H1 (cell line): ENCODE measurements around the gene ULK2. TPM values are rescaled to one million over a fixed set of nuclear protein-coding genes. Genes with fewer than 3 reads are reported as not detected.

ENCODE experiments used
- CTCF ChIA-PET: fragments of 300-600 bp; sonication (Branson Sonifier 250); formaldehyde crosslinking; loops from one replicate; lab custom pipeline; 2021; ENCODE audit not compliant: partially characterized antibody; lab: Charles Lee
- POLR2A ChIA-PET: fragments of 300-600 bp; sonication (Branson Sonifier 250); formaldehyde crosslinking; loops from one replicate; lab custom pipeline; 2021; ENCODE audit warnings: inconsistent platforms; ENCODE audit not compliant: partially characterized antibody; lab: Charles Lee
- DNase-seq, 2 experiments: peaks; one replicate each; pipeline versions ENCODE4 v3.0.0 to v3.0.0-alpha.2; 2010 to 2022; ENCODE audit warnings: low spot score in 2 of 2, low read depth in 1 of 2, mixed read lengths in 1 of 2
- FAIRE-seq: peaks from 2 replicates; lab custom pipeline; 2011; peaks lifted over from hg19 to GRCh38; lab: Jason Lieb, UNC
- H2AFZ ChIP-seq: 2 replicates; pipeline ENCODE4 v1.8.1; 2012; ENCODE audit warnings: low read length, inconsistent platforms
- H2AK5ac ChIP-seq: 2 replicates; pipeline ENCODE4 v1.6.1; 2013; ENCODE audit warnings: low read depth, low read length
- H2BK120ac ChIP-seq: replicated peaks from 2 replicates; pipeline ENCODE3; 2013; ENCODE audit warnings: low read depth, low read length, inconsistent platforms
- H2BK12ac ChIP-seq: 2 replicates; pipeline ENCODE4 v1.6.1; 2013; ENCODE audit warnings: low read depth, low read length
- H2BK15ac ChIP-seq: 2 replicates; pipeline ENCODE4 v1.6.1; 2013; ENCODE audit warnings: low read length
- H2BK20ac ChIP-seq: 2 replicates; pipeline ENCODE4 v1.6.1; 2013; ENCODE audit warnings: low read length
- H2BK5ac ChIP-seq: 2 replicates; pipeline ENCODE4 v1.6.1; 2013; ENCODE audit warnings: low read depth, low read length
- H3K14ac ChIP-seq: 2 replicates; pipeline ENCODE4 v1.6.1; 2013; ENCODE audit warnings: inconsistent platforms; ENCODE audit not compliant: insufficient read length
- H3K18ac ChIP-seq: 2 replicates; pipeline ENCODE4 v1.6.1; 2013; ENCODE audit warnings: low read length; ENCODE audit errors: extremely low read depth
- H3K23ac ChIP-seq: 2 replicates; pipeline ENCODE4 v1.6.1; 2013; ENCODE audit warnings: inconsistent platforms; ENCODE audit not compliant: insufficient read length
- H3K23me2 ChIP-seq: 2 replicates; pipeline ENCODE4 v1.6.1; 2013; ENCODE audit warnings: low read depth, low read length
- H3K27ac ChIP-seq: 2 replicates; pipeline ENCODE4 v1.6.1; 2011; ENCODE audit warnings: low read depth, low read length, inconsistent platforms
- H3K27me3 ChIP-seq, 4 experiments: replicated peaks in 1 of 4; 1 replicate in 1 of 4; 2 replicates in 3 of 4; pipeline versions ENCODE4 v1.6.1 to v1.8.1; 2011 to 2013; ENCODE audit warnings: low read length in 3 of 4, mild to moderate bottlenecking in 3 of 4, inconsistent platforms in 2 of 4, mixed read lengths in 2 of 4, moderate library complexity in 1 of 4; ENCODE audit not compliant: control insufficient read depth in 3 of 4, insufficient read depth in 3 of 4; ENCODE audit errors: extremely low read depth in 1 of 4
- H3K36me3 ChIP-seq, 4 experiments: 2 replicates each; pipeline versions ENCODE4 v1.6.1 to v1.8.1; 2011 to 2013; ENCODE audit warnings: mild to moderate bottlenecking in 4 of 4, low read length in 3 of 4, moderate library complexity in 2 of 4, control low read depth in 1 of 4, inconsistent platforms in 1 of 4; ENCODE audit not compliant: insufficient read depth in 4 of 4, control insufficient read depth in 2 of 4
- H3K4ac ChIP-seq: replicated peaks from 2 replicates; pipeline ENCODE3; 2013; ENCODE audit warnings: low read length, low read depth, mixed read lengths, inconsistent platforms; ENCODE audit not compliant: insufficient read length
- H3K4me1 ChIP-seq, 4 experiments: replicated peaks in 1 of 4; 1 replicate in 1 of 4; 2 replicates in 3 of 4; pipeline versions ENCODE4 v1.6.1 to v1.8.1; 2011 to 2013; ENCODE audit warnings: low read length in 3 of 4, inconsistent platforms in 2 of 4, mixed read lengths in 1 of 4; ENCODE audit not compliant: insufficient read depth in 4 of 4, control insufficient read depth in 3 of 4
- H3K4me2 ChIP-seq, 2 experiments: 2 replicates each; pipeline versions ENCODE4 v1.6.1 to v1.8.1; 2011 to 2013; ENCODE audit warnings: low read depth in 2 of 2, low read length in 2 of 2, control low read depth in 1 of 2, inconsistent platforms in 1 of 2, mild to moderate bottlenecking in 1 of 2; ENCODE audit not compliant: insufficient read depth in 1 of 2
- H3K4me3 ChIP-seq, 4 experiments: fragments of 200-600, 300-600 bp in 1 of 4; sonication (generic), shearing (Covaris generic), sonication (Bioruptor Twin) in 1 of 4; 2 replicates each; pipeline versions ENCODE4 v1.5.1 to v1.8.1; 2011 to 2016; ENCODE audit warnings: low read length in 4 of 4, low read depth in 3 of 4, control low read depth in 2 of 4, inconsistent platforms in 2 of 4, mild to moderate bottlenecking in 2 of 4, mixed read lengths in 1 of 4, moderate library complexity in 1 of 4; ENCODE audit not compliant: insufficient read depth in 2 of 4; ENCODE audit errors: extremely low read depth in 1 of 4
- H3K56ac ChIP-seq: replicated peaks from 2 replicates; pipeline ENCODE3; 2013; ENCODE audit warnings: low read depth, mild to moderate bottlenecking, mixed read lengths, low read length, inconsistent platforms; ENCODE audit not compliant: insufficient read length
- H3K79me1 ChIP-seq: 2 replicates; pipeline ENCODE4 v1.6.1; 2013; ENCODE audit warnings: low read depth, low read length, control low read depth
- H3K79me2 ChIP-seq, 2 experiments: 2 replicates each; pipeline versions ENCODE4 v1.6.1 to v1.8.1; 2012 to 2013; ENCODE audit warnings: low read length in 2 of 2, mild to moderate bottlenecking in 2 of 2, inconsistent platforms in 1 of 2; ENCODE audit not compliant: insufficient read depth in 2 of 2, control insufficient read depth in 1 of 2
- H3K9ac ChIP-seq, 4 experiments: replicated peaks in 1 of 4; 1 replicate in 1 of 4; 2 replicates in 3 of 4; pipeline versions ENCODE4 v1.6.1 to v1.8.1; 2011 to 2013; ENCODE audit warnings: low read depth in 3 of 4, low read length in 3 of 4, control low read depth in 2 of 4, mild to moderate bottlenecking in 2 of 4, moderate library complexity in 2 of 4, inconsistent platforms in 1 of 4; ENCODE audit errors: extremely low read depth in 1 of 4
- H3K9me3 ChIP-seq, 2 experiments: 2 replicates each; pipeline versions ENCODE4 v1.6.1 to v1.8.1; 2012 to 2013; ENCODE audit warnings: mild to moderate bottlenecking in 2 of 2, moderate library complexity in 2 of 2, control low read depth in 1 of 2, inconsistent platforms in 1 of 2, low read depth in 1 of 2, low read length in 1 of 2, mixed read lengths in 1 of 2; ENCODE audit not compliant: insufficient read depth in 2 of 2
- H4K20me1 ChIP-seq, 2 experiments: replicated peaks in 1 of 2; 2 replicates each; pipeline versions ENCODE3 to v1.8.1; 2011 to 2013; ENCODE audit warnings: inconsistent platforms in 2 of 2, low read length in 2 of 2, mild to moderate bottlenecking in 1 of 2; ENCODE audit not compliant: insufficient read depth in 2 of 2, control insufficient read depth in 1 of 2
- H4K5ac ChIP-seq: 2 replicates; pipeline ENCODE4 v1.6.1; 2013; ENCODE audit warnings: low read length, low read depth, mixed read lengths, inconsistent platforms; ENCODE audit not compliant: insufficient read length
- H4K8ac ChIP-seq: 2 replicates; pipeline ENCODE4 v1.8.0; 2013; ENCODE audit warnings: mild to moderate bottlenecking, moderate library complexity, low read length, inconsistent platforms; ENCODE audit not compliant: insufficient read depth; ENCODE audit errors: extremely low read depth
- H4K91ac ChIP-seq: replicated peaks from 2 replicates; pipeline ENCODE3; 2013; ENCODE audit warnings: low read length, mixed read lengths, inconsistent platforms; ENCODE audit not compliant: insufficient read length
- GABPA ChIP-seq: IDR thresholded peaks from 2 replicates; pipeline ENCODE4 v1.6.1; 2011; ENCODE audit warnings: mild to moderate bottlenecking, low read length, moderate library complexity, borderline replicate concordance; ENCODE audit not compliant: insufficient read depth
- KDM5A ChIP-seq: fragments of 200-600 bp; IDR thresholded peaks from 2 replicates; pipeline ENCODE4 v1.7.1; 2012; ENCODE audit warnings: mild to moderate bottlenecking, low read length, inconsistent platforms, mixed read lengths
- RAD21 ChIP-seq, 2 experiments: IDR thresholded peaks in 1 of 2; conservative IDR thresholded peaks in 1 of 2; 2 replicates each; pipeline ENCODE4 v1.6.1; 2011; ENCODE audit warnings: low read depth in 2 of 2, low read length in 2 of 2, improper control_type of control experiment in 1 of 2, inconsistent platforms in 1 of 2, mild to moderate bottlenecking in 1 of 2, moderate library complexity in 1 of 2
- SAP30 ChIP-seq: fragments of 300-600 bp; sonication (generic); IDR thresholded peaks from 2 replicates; pipeline ENCODE4 v1.7.1; 2012; ENCODE audit warnings: low read length, moderate library complexity, mild to moderate bottlenecking, inconsistent platforms; ENCODE audit not compliant: insufficient read depth, insufficient replicate concordance
- TAF7 ChIP-seq: optimal IDR thresholded peaks from 2 replicates; pipeline ENCODE3; 2011; ENCODE audit warnings: low read depth, mild to moderate bottlenecking, inconsistent platforms, low read length, moderate library complexity, borderline replicate concordance
- WGBS, 2 experiments: shearing (Covaris generic) in 1 of 2; methylation state at CpG; one replicate each; pipeline versions ENCODE4 v1.1.6 to v1.1.7; 2013 to 2015; ENCODE audit warnings: low lambda C conversion rate in 2 of 2, mixed read lengths in 2 of 2, inconsistent platforms in 1 of 2, low coverage in 1 of 2, missing lambda C conversion rate in 1 of 2; ENCODE audit not compliant: insufficient replicate concordance in 2 of 2, insufficient coverage in 1 of 2, insufficient read length in 1 of 2; ENCODE audit errors: extremely low coverage in 1 of 2, missing lambda C conversion rate in 1 of 2; 5-methylcytosine and 5-hydroxymethylcytosine counted together
- polyA plus RNA-seq, 7 experiments: library from polyadenylated mRNA; depleted of rRNA in 3 of 7; stranded (reverse) in 5 of 7; unstranded in 2 of 7; fragments of >200 nt in 5 of 7; fragments of 200-250 nt in 2 of 7; gene quantifications; 1 replicate in 5 of 7; 2 replicates in 1 of 7; 4 replicates in 1 of 7; pipeline versions ENCODE4 v1.2.1 to v1.2.3, GENCODE V29; 2011 to 2013; ENCODE audit warnings: missing spikeins in 2 of 7, mixed read lengths in 2 of 7
- total RNA-seq: library from RNA; stranded (reverse); fragmentation: NEBNext Ultra II Directional; extraction: Animal tissue kit (Norgen Biotek cat#: 25700); gene quantifications from 2 replicates; pipeline ENCODE4 v1.2.1, GENCODE V29; 2021
- TF ChIP-seq, protein P1 (sequence below): IDR thresholded peaks from 2 replicates; pipeline ENCODE4 v1.6.1; 2012; ENCODE audit warnings: inconsistent platforms
- TF ChIP-seq, protein P2 (sequence below), 3 experiments: IDR thresholded peaks; 1 replicate in 2 of 3; 2 replicates in 1 of 3; pipeline versions ENCODE4 v1.5.1 to v1.6.1; 2011; ENCODE audit warnings: low read length in 3 of 3, mild to moderate bottlenecking in 3 of 3, inconsistent platforms in 2 of 3, low read depth in 1 of 3, moderate library complexity in 1 of 3; ENCODE audit not compliant: insufficient read depth in 1 of 3; ENCODE audit errors: control extremely low read depth in 1 of 3

The ULK2 gene
- total and polyA plus RNA-seq, 2 of the 8 experiments (the other 6 are each of a cell fraction or from before 2014, with no cell fraction given), result 5.3 to 9.8 TPM

DNA sequence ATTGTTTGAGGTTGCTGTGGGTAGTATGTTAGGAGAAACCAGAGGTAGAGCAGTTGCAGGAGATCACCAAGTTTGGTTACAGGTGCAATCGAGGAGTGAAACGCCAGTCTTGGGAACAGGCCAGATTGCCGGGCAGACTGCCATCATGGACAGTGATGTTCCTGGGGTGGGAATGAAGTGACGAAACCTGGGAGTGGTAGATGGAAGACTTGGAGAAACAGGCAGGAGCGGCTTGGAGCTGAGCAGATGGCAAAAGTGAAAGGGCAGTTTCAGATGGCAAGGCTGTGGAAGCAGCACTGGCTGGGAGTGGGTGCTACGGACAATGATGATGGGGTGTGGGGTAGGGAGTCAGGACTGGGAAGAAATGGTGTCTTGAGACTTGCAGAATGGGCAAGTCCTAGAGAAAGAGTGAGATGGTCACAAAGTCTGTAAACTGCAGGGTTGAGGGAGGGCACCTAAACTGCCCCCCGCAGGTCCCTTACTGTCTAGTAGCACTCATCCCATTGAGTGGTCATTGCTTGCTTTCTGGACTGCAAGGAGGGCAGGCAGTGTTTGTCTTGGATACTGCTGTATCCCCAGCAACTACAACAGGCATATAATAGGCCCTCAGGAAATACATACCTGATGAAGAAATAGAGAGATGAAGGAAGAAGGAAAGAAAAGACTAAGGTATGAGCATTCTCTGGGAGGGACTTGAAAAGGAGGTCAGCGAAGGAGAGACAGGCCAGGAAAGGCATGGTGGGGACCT lies 29.5 kb upstream of the ULK2 start:
- Histone ChIP-seq H3K4me2 (no peak overlapping the region), H3K4ac (no peak overlapping the region), H4K8ac (no peak overlapping the region), H3K9ac (no peak overlapping the region), H3K79me1 (no peaks in the 10 kb centered on the region), H2AFZ (no peak overlapping the region), H3K14ac (no peak overlapping the region), H3K56ac (no peak overlapping the region), H2AK5ac (no peak overlapping the region), H2BK20ac (no peak overlapping the region), H2BK120ac (no peak overlapping the region), H2BK5ac (no peak overlapping the region), H4K5ac (no peak overlapping the region), H2BK15ac (no peak overlapping the region), H3K36me3 (peaks cover 0 to 3% (median 1%) of the 10 kb centered on the region in 4 experiments; a peak in 1 of 8 replicates), H3K9me3 (no peaks in the 10 kb centered on the region), H3K27ac (no peak overlapping the region), H4K91ac (no peak overlapping the region), H3K23ac (no peak overlapping the region), H3K23me2 (no peaks in the 10 kb centered on the region), H3K18ac (no peak overlapping the region), H3K79me2 (no peaks in the 10 kb centered on the region), H3K27me3 (no peaks in the 10 kb centered on the region), H4K20me1 (no peaks in the 10 kb centered on the region), H3K4me1 (no peaks in the 10 kb centered on the region; a peak in 1 of 7 replicates), H3K4me3 (no peak overlapping the region), H2BK12ac (peak overlapping the region; percentile 19; the same call in 1 of the 2 replicates)
- FAIRE-seq (no peak), DNase-seq (no peak)
- 94% methylated on average over 8 of the region's 8 CpGs; no CpG with 5 or more reads in 1 of the 2 experiments for WGBS, 2 experiments
- POLR2A ChIA-PET, result interaction anchor here (0.6 kb wide), 1 partner anchor 34 kb away, joined by 3 read pairs; no protein-coding TSS in a partner anchor
- TF ChIP-seq RAD21 (IDR thresholded peaks at IDR 0.05 in 1 of 2, conservative IDR thresholded peaks at IDR 0.05 in 1 of 2; ENCODE audit: low read depth in 2 of 2, low read length in 2 of 2) (no peak), GABPA (no peak), SAP30 (no peak), TAF7 (no peak), KDM5A (no peak)
- TF ChIP-seq, protein P1, sequence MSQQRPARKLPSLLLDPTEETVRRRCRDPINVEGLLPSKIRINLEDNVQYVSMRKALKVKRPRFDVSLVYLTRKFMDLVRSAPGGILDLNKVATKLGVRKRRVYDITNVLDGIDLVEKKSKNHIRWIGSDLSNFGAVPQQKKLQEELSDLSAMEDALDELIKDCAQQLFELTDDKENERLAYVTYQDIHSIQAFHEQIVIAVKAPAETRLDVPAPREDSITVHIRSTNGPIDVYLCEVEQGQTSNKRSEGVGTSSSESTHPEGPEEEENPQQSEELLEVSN, result no peak
- TF ChIP-seq, protein P2, sequence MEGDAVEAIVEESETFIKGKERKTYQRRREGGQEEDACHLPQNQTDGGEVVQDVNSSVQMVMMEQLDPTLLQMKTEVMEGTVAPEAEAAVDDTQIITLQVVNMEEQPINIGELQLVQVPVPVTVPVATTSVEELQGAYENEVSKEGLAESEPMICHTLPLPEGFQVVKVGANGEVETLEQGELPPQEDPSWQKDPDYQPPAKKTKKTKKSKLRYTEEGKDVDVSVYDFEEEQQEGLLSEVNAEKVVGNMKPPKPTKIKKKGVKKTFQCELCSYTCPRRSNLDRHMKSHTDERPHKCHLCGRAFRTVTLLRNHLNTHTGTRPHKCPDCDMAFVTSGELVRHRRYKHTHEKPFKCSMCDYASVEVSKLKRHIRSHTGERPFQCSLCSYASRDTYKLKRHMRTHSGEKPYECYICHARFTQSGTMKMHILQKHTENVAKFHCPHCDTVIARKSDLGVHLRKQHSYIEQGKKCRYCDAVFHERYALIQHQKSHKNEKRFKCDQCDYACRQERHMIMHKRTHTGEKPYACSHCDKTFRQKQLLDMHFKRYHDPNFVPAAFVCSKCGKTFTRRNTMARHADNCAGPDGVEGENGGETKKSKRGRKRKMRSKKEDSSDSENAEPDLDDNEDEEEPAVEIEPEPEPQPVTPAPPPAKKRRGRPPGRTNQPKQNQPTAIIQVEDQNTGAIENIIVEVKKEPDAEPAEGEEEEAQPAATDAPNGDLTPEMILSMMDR (IDR thresholded peaks at IDR 0.05; ENCODE audit: control extremely low read depth in 1 of 3, insufficient read depth in 1 of 3, low read depth in 1 of 3, low read length in 3 of 3), result no peak
- CTCF ChIA-PET, result no interaction called here
